ENCODE data around the gene SORBS1.

- no peak for TF ChIP-seq OSR1 (CRISPR knock-in tag; IDR thresholded peaks at IDR 0.05)
- no peak for TF ChIP-seq ZFP3 (CRISPR knock-in tag; IDR thresholded peaks at IDR 0.05)
- no peak for TF ChIP-seq PPARA (CRISPR knock-in tag; IDR thresholded peaks at IDR 0.05; ENCODE audit: borderline replicate concordance)
- TF ChIP-seq PATZ1 (CRISPR knock-in tag; IDR thresholded peaks at IDR 0.05; ENCODE audit: borderline replicate concordance) = no peak
- no peak for TF ChIP-seq POU6F1 (CRISPR knock-in tag; IDR thresholded peaks at IDR 0.05; ENCODE audit: borderline replicate concordance, low read depth)
- TF ChIP-seq ZNF8 (CRISPR knock-in tag; IDR thresholded peaks at IDR 0.05) = no peak
- TF ChIP-seq RARB (CRISPR knock-in tag; IDR thresholded peaks at IDR 0.05) = no peak
- TF ChIP-seq GLIS3 (CRISPR knock-in tag; IDR thresholded peaks at IDR 0.05) = no peak
- no peak for TF ChIP-seq ZNF70 (CRISPR knock-in tag; IDR thresholded peaks at IDR 0.05)
- no peak for TF ChIP-seq ARNTL (CRISPR knock-in tag; IDR thresholded peaks at IDR 0.05; ENCODE audit: borderline replicate concordance, low read depth)
- TF ChIP-seq ISL1 (CRISPR knock-in tag; IDR thresholded peaks at IDR 0.05) = no peak
- TF ChIP-seq ZNF565 (CRISPR knock-in tag; conservative IDR thresholded peaks at IDR 0.05; ENCODE audit: low read depth) = no peak
- no peak for TF ChIP-seq TCF4 (CRISPR knock-in tag; IDR thresholded peaks at IDR 0.05; ENCODE audit: borderline replicate concordance)
Observed at GRCh38 chr10:95547197-95547596, 14.0 kb downstream of the SORBS1 start.

Measured in SK-N-SH treated with all-trans-retinoic acid at 6 μM for 48 hours (cell line).